Karpas-422 (cell line): ENCODE results near the gene COMMD10. TPM values are rescaled to one million over a fixed set of nuclear protein-coding genes. Genes with fewer than 3 reads are reported as not detected.

Experiments used
- DNase-seq: peaks from one replicate; pipeline ENCODE4 v3.0.0-alpha.2; 2015
- H2AFZ ChIP-seq: fragments of 200-600 bp; sonication (generic); 2 replicates; pipeline ENCODE4 v1.6.1; 2014; ENCODE audit warnings: antibody characterized with exemption, low read length, mixed read lengths
- H3K27ac ChIP-seq: fragments of 200-600 bp; sonication (generic); 2 replicates; pipeline ENCODE4 v1.5.1; 2014; ENCODE audit warnings: mild to moderate bottlenecking, low read length, moderate library complexity
- H3K27me3 ChIP-seq: fragments of 200-600 bp; sonication (generic); 2 replicates; pipeline ENCODE4 v1.6.1; 2014; ENCODE audit warnings: low read length, mixed read lengths
- H3K36me3 ChIP-seq: fragments of 200-600 bp; sonication (generic); 2 replicates; pipeline ENCODE4 v1.6.1; 2014; ENCODE audit warnings: low read length, mixed read lengths; ENCODE audit not compliant: insufficient read depth
- H3K4me1 ChIP-seq: fragments of 200-600 bp; sonication (generic); 2 replicates; pipeline ENCODE4 v1.6.1; 2014; ENCODE audit warnings: mild to moderate bottlenecking, low read length, mixed read lengths
- H3K4me2 ChIP-seq: fragments of 200-600 bp; sonication (generic); 2 replicates; pipeline ENCODE4 v1.6.1; 2014; ENCODE audit warnings: low read length, low read depth, mild to moderate bottlenecking; ENCODE audit not compliant: poor library complexity, severe bottlenecking
- H3K4me3 ChIP-seq: fragments of 200-600 bp; sonication (generic); 2 replicates; pipeline ENCODE4 v1.5.1; 2014; ENCODE audit warnings: mild to moderate bottlenecking, antibody characterized with exemption, low read length, mixed read lengths
- H3K79me2 ChIP-seq: fragments of 200-600 bp; sonication (generic); 2 replicates; pipeline ENCODE4 v1.6.1; 2014; ENCODE audit warnings: mild to moderate bottlenecking, low read length, mixed read lengths
- H3K9ac ChIP-seq: fragments of 200-600 bp; sonication (generic); 2 replicates; pipeline ENCODE4 v1.6.0; 2014; ENCODE audit warnings: low read length
- H3K9me2 ChIP-seq: fragments of 200-600 bp; sonication (generic), shearing (Covaris generic); replicated peaks from 2 replicates; pipeline ENCODE4 v1.6.0; 2014; ENCODE audit warnings: mild to moderate bottlenecking, low read length, moderate library complexity; ENCODE audit not compliant: insufficient read depth
- H3K9me3 ChIP-seq: fragments of 300-700, 200-600 bp; sonication (generic); 2 replicates; pipeline ENCODE4 v1.6.1; 2014; ENCODE audit warnings: low read length, mixed read lengths
- H4K20me1 ChIP-seq: fragments of 200-600 bp; sonication (generic); 2 replicates; pipeline ENCODE4 v1.6.1; 2014; ENCODE audit warnings: mild to moderate bottlenecking, antibody characterized with exemption, low read length, low read depth; ENCODE audit not compliant: insufficient read depth
- total RNA-seq: library from RNA; depleted of rRNA; stranded (reverse); fragments of >200 nt; shearing (Covaris generic); gene quantifications from 2 replicates; pipeline ENCODE4 v1.2.3, GENCODE V29; 2014; ENCODE audit warnings: low replicate concordance

The COMMD10 gene
- total RNA-seq, 1 experiment from 2014 or later, result 80.6 TPM

DNA sequence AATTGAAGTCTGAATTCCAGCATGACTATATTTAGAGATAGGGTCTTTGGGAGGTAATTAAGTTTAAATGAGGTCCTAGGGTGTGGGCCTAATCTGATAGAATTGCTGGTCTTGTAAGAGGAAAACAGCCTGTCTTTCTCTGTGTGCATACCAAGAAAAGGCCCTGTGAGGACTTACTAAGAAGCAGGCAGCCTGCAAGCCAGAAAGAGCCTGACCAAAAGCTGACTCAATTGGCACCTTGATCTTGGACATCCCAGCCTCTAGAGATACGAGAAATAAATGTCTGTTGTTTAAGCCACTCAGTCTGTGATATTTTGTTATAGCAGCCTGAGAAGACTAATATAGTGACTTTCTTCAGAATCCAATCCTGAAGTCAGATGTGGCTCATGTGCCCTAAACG lies 38.0 kb upstream of the COMMD10 start:
- Histone ChIP-seq H3K9me3 (no peaks in the 10 kb centered on the region), H3K4me3 (no peak overlapping the region), H3K9me2 (no peaks in the 10 kb centered on the region), H3K9ac (no peak overlapping the region), H3K27ac (no peak overlapping the region), H3K4me1 (peaks cover 4% of the 10 kb centered on the region; the same call in 1 of the 2 replicates), H3K4me2 (no peak overlapping the region), H3K27me3 (no peaks in the 10 kb centered on the region), H4K20me1 (no peaks in the 10 kb centered on the region), H3K79me2 (no peaks in the 10 kb centered on the region), H2AFZ (no peak overlapping the region), H3K36me3 (no peaks in the 10 kb centered on the region)
- DNase-seq, result no peak

- Histone ChIP-seq H3K79me2 (no peaks in the 10 kb centered on the region), H3K27me3 (no peaks in the 10 kb centered on the region; the same call in 1 of the 2 replicates), H3K9me3 (no peaks in the 10 kb centered on the region), H3K36me3 (no peaks in the 10 kb centered on the region), H2AFZ (no peak overlapping the region), H3K9me2 (no peaks in the 10 kb centered on the region), H3K9ac (no peak overlapping the region), H3K27ac (no peak overlapping the region), H3K4me3 (no peak overlapping the region), H3K4me1 (peaks cover 18% of the 10 kb centered on the region), H4K20me1 (no peaks in the 10 kb centered on the region), H3K4me2 (no peak overlapping the region)
- no peak for DNase-seq
Observed at GRCh38 chr5:116058346-116058936, 26.4 kb upstream of the COMMD10 start.

- H3K79me2 ChIP-seq, result no peaks in the 10 kb centered on the region
- no peaks in the 10 kb centered on the region for H4K20me1 ChIP-seq
- no peak overlapping the region for H3K4me2 ChIP-seq
- no peaks in the 10 kb centered on the region for H3K9me3 ChIP-seq
- no peak for DNase-seq
- H3K9ac ChIP-seq, result no peak overlapping the region
- H3K36me3 ChIP-seq, result no peaks in the 10 kb centered on the region
- H2AFZ ChIP-seq, result no peak overlapping the region
- H3K27ac ChIP-seq, result no peak overlapping the region
- peaks cover 18% of the 10 kb centered on the region for H3K4me1 ChIP-seq
- H3K27me3 ChIP-seq, result no peaks in the 10 kb centered on the region; the same call in 1 of the 2 replicates
- H3K4me3 ChIP-seq, result no peak overlapping the region
- H3K9me2 ChIP-seq, result no peaks in the 10 kb centered on the region
Observed at GRCh38 chr5:116062352-116062751, 22.5 kb upstream of the COMMD10 start.

- H3K27ac ChIP-seq, result no peak overlapping the region
- no peaks in the 10 kb centered on the region for H3K36me3 ChIP-seq
- no peaks in the 10 kb centered on the region for H3K9me2 ChIP-seq
- no peak for DNase-seq
- H3K27me3 ChIP-seq, result no peaks in the 10 kb centered on the region; the same call in 1 of the 2 replicates
- no peak overlapping the region for H3K4me3 ChIP-seq
- H3K4me1 ChIP-seq, result peaks cover 18% of the 10 kb centered on the region
- no peak overlapping the region for H2AFZ ChIP-seq
- H3K4me2 ChIP-seq, result no peak overlapping the region
- H3K79me2 ChIP-seq, result no peaks in the 10 kb centered on the region
- no peaks in the 10 kb centered on the region for H3K9me3 ChIP-seq
- no peaks in the 10 kb centered on the region for H4K20me1 ChIP-seq
- no peak overlapping the region for H3K9ac ChIP-seq
Observed at GRCh38 chr5:116063950-116064349, 20.9 kb upstream of the COMMD10 start.

DNA sequence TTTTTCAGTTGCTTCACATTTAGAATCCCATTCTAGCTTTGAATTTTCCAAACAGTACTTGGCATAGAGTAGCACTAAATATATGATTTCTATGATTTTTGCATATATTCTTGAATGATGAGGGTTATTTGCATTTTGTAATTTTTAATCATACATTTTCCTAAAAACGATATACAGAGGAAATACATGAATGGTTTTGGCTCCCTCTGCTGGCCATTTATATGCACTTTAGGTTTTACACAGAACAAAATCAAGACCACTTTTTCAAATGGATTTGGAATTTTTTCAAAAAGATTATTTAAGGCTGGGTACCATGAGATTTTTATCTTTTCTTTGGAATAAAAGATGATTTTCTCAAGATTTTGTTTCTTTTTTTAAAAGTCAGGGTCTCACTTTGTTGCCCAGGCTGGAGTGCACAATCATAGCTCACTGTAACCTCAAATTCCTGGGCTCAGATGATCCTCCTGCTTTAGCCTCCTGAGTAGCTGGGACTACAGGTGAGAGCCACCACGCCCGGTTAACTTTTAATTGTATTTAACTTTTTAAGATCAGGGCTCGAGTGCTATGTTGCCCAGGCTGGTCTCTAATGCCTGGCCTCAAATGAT lies 16.7 kb upstream of the COMMD10 start:
- no peaks in the 10 kb centered on the region for H3K9me2 ChIP-seq
- H3K36me3 ChIP-seq, result no peaks in the 10 kb centered on the region
- H3K27me3 ChIP-seq, result no peaks in the 10 kb centered on the region
- no peaks in the 10 kb centered on the region for H3K79me2 ChIP-seq
- no peak overlapping the region for H3K9ac ChIP-seq
- H3K9me3 ChIP-seq, result no peaks in the 10 kb centered on the region
- H3K27ac ChIP-seq, result no peak overlapping the region
- no peak overlapping the region for H3K4me2 ChIP-seq
- H4K20me1 ChIP-seq, result no peaks in the 10 kb centered on the region
- H2AFZ ChIP-seq, result no peak overlapping the region
- H3K4me1 ChIP-seq, result peaks cover 5% of the 10 kb centered on the region
- no peak overlapping the region for H3K4me3 ChIP-seq
- DNase-seq, result peak; percentile 91

DNA sequence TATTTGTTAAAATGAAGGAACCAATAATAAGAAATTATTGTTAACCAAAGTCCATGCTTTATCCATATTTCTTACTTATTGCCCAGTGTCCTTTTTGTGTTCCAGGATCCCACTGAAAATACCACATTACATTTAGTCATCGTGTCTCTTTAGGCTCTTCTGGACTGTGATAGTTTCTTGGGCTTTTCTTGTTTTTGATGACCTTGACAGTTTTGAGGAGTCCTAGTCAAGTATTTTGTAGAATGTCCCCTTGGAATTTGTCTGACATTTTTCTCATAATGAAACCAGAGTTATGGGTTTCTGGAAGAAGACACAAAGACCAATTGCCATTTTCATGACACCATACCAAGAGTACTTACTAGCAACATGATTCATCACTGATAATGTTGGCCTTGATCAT lies 13.6 kb upstream of the COMMD10 start:
- no peak for DNase-seq
- Histone ChIP-seq H2AFZ (no peak overlapping the region), H3K9me3 (no peaks in the 10 kb centered on the region), H3K9ac (no peak overlapping the region), H3K27me3 (no peaks in the 10 kb centered on the region), H3K79me2 (no peaks in the 10 kb centered on the region), H4K20me1 (no peaks in the 10 kb centered on the region), H3K27ac (no peak overlapping the region), H3K4me2 (no peak overlapping the region), H3K36me3 (no peaks in the 10 kb centered on the region; the same call in 1 of the 2 replicates), H3K4me1 (peaks cover 16% of the 10 kb centered on the region), H3K9me2 (no peaks in the 10 kb centered on the region), H3K4me3 (no peak overlapping the region)

- Histone ChIP-seq H3K4me2 (peak overlapping the region; percentile 51), H3K9me2 (no peaks in the 10 kb centered on the region), H3K9me3 (no peaks in the 10 kb centered on the region), H3K79me2 (no peaks in the 10 kb centered on the region), H3K27me3 (no peaks in the 10 kb centered on the region), H4K20me1 (no peaks in the 10 kb centered on the region), H3K4me1 (peaks cover 31% of the 10 kb centered on the region), H3K9ac (no peak overlapping the region), H3K36me3 (no peaks in the 10 kb centered on the region; the same call in 1 of the 2 replicates), H2AFZ (no peak overlapping the region; the same call in 1 of the 2 replicates), H3K4me3 (no peak overlapping the region; the same call in 1 of the 2 replicates), H3K27ac (no peak overlapping the region)
- DNase-seq, result no peak
Observed at GRCh38 chr5:116075191-116075831, 9.5 kb upstream of the COMMD10 start.

DNA sequence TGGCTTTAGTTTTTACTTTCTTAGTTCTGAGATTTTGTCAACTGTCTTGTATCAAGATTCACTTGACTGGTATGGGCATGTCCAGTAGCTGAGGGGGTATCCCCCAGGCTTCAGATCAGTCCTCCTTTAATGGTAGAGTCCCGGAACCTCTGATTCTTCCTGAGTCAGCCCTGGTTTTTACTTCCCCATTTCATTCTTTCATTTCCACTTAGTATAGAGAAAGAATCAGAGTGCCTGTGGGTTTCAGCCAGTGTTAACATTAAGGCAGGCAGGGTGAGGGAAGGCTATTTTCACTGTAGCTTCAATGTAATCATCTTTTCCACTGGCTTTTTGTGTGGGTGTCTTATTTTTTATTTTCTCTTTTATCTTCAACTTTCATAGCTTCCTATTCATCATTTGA lies 8.3 kb upstream of the COMMD10 start:
- H3K27ac ChIP-seq, result peak overlapping the region; percentile 19; the same call in 1 of the 2 replicates
- no peaks in the 10 kb centered on the region for H3K9me3 ChIP-seq
- no peaks in the 10 kb centered on the region for H3K9me2 ChIP-seq
- H3K4me2 ChIP-seq, result peak overlapping the region; percentile 51
- peak overlapping the region; percentile 36 for H3K9ac ChIP-seq
- peak overlapping the region; percentile 22; the same call in 1 of the 2 replicates for H2AFZ ChIP-seq
- H3K79me2 ChIP-seq, result no peaks in the 10 kb centered on the region
- peak; percentile 75 for DNase-seq
- no peaks in the 10 kb centered on the region; the same call in 1 of the 2 replicates for H3K36me3 ChIP-seq
- H3K4me3 ChIP-seq, result peak overlapping the region; percentile 38
- H3K27me3 ChIP-seq, result no peaks in the 10 kb centered on the region
- no peaks in the 10 kb centered on the region for H4K20me1 ChIP-seq
- peaks cover 31% of the 10 kb centered on the region for H3K4me1 ChIP-seq
